Stimulated activated CD4-positive, alpha-beta T cell treated with anti-CD3 and anti-CD28 coated beads, TNF-alpha, amount 100 ng/mL, for 1 hour (primary cell): ENCODE results near the gene OR8G1.
"Not testable (repeated sequence)": the region's sequence is repeated elsewhere in the genome, so short reads cannot be mapped to it uniquely, and the experiment has no call there.

Source experiments
- DNase-seq, 3 donors: peaks; one replicate each; pipeline ENCODE4 v3.0.0-alpha.2; 2020; ENCODE audit warnings: low read depth in 3 of 3, low spot score in 1 of 3

Gene OR8G1

GRCh38 chr11:124240621-124241397, at the start of gene OR8G1:
OR8G1 (plus strand) TSS chr11:124241095; CDS start chr11:124249676, 8,581 bp downstream.
- no peak for DNase-seq

DNA sequence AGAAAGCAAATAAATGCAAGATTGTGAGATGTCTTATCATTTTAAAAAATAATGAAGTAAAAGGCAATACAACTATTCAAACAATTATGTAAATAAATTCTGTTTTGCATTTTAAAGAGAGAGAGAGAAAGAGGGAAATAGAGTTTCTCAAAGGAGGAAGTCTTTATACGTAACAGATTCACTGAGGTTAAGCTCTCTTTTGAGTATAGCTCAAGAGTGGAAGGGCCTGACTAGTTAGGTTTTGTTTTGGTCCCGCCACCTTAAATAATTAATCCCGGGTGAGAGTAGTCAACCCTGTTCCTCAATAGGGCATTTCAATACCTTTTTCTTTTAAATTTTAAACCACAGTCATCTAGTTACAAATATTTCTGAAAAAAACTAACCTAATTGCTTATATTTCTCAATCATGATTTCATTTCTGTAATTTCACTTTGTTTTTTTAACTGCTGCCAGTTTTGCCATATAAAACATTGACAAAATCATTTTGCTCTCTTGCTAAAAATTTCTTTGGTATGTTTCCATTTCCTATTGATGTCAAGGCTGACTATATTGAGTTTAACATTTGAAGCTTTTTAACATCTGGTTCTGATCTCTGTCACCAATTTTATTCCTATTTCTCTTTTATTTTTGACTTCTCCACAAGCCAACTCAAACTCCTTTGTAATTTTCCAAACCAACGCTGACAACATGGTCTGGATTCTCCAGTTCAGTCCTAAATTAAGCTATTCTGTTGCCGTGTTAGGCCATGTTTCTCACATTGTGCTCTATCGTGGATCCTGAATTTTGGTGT, 47.5 kb upstream of the OR8G1 start:
- no peak for DNase-seq

DNA sequence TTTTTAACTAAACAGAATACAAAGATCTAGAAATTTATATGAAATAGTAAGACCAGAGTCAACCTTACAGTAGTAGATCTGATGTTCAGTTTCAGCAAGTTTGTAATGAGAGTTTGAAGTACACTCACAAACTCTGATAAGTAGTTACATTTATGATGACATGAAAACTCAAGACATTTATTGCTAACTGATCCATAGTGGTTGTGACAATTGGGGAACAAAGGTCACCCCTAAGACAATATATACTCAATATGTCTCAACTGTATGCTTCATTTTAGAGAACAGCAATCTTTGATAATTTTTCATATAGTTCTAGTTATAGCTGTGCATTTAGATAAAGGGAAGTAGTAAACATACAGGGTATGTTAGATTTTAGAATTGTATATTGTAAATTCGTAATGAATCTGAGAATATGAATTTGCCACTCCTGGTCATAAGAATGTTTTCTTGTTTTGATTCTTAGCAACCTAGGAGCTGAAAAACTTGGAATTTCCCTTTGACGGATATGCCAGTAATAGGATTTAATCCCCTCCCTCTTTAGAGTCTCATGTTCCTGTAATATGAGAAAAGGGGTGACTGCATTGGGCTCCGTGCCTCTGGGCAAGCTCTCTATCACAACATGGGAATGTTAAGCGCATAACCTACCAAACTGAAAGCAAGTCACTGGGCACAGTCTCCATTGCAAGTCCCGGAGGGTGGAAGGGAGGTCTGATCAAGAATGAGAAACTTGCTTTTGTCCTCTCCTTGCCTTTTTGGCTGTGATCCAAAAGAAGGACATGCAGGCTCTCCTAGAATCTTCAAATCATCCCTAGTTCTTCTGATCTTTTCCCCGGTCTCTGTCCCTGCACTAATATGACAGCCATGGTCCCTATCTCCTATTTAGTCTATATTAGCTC, 46.4 kb upstream of the OR8G1 start:
- no peak for DNase-seq

DNA sequence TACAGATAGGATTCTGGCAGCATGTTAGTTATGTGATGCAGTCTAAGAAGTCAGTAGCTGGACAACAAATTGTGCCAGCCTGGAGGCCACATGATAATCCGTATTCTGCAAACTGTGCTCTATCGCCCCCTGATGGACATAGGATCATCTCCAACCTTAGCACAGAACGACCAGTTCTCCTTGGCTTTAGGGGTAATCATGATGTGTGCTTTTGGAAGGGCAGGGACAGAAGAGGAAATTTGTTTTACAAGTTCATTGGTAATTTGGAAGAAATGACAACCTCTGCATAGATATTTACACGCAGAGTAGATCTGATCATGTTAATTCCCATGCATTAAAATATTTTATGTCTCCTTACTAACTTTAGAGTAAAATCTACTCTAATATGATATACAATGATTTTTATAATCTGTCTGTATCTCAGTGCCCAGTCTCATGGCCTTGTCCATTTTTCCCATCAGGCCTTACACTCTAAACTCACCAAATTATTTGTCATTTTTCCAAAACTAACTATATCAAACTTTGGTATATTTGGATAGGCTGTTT, 45.6 kb upstream of the OR8G1 start:
- DNase-seq: peak in 1 of 3 donors; percentile 2

- no peak for DNase-seq
Measured at GRCh38 chr11:124197999-124198398, 42.9 kb upstream of the OR8G1 start.

GRCh38 chr11:124198897-124199296, 42.0 kb upstream of the OR8G1 start:
- no peak for DNase-seq

- DNase-seq: no peak
Measured at GRCh38 chr11:124199702-124200101, 41.2 kb upstream of the OR8G1 start.

DNA sequence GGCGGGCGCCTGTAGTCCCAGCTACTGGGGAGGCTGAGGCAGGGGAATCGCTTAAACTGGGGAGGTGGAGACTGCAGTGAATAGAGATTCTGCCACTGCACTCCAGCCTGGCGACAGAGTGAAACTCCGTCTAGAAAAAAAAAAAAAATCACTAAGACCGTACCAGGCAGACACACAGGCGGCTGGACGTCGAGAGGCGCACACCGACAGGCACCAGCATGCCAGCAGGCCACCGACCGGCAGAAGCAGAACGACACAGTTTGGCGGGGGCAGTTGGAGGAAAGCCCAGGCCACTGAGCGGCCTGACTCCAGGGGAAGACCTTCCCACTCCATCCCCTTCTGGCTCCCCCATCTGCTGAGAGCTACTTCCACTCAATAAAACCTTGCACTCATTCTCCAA, 40.2 kb upstream of the OR8G1 start:
- no peak for DNase-seq

- no peak for DNase-seq
Measured at GRCh38 chr11:124202951-124203350, 37.9 kb upstream of the OR8G1 start.

GRCh38 chr11:124204008-124204407, 36.9 kb upstream of the OR8G1 start:
- no peak for DNase-seq

GRCh38 chr11:124207102-124207792, 33.6 kb upstream of the OR8G1 start:
- no peak for DNase-seq

GRCh38 chr11:124209824-124210357, 31.0 kb upstream of the OR8G1 start:
- DNase-seq: no peak

GRCh38 chr11:124210421-124210820, 30.5 kb upstream of the OR8G1 start:
- no peak for DNase-seq

DNA sequence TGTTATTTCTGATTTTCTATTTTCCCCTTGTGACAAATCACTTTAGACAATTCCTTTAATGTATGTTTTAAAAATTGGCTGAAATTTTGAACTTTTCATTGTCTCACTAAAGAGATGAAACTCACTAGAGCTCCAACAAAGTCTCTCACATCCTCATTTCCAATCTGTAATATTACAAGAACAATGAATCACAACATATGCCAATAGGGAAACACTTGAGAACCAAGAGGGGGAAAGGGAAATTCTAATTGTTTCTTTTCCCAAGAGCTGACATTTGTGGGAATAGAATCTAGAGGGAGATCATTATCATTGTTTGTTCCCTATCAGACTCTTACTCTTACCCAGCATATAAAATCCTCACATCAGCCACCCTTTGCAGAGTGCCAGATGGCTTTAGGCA, 29.6 kb upstream of the OR8G1 start:
- DNase-seq: no peak

DNA sequence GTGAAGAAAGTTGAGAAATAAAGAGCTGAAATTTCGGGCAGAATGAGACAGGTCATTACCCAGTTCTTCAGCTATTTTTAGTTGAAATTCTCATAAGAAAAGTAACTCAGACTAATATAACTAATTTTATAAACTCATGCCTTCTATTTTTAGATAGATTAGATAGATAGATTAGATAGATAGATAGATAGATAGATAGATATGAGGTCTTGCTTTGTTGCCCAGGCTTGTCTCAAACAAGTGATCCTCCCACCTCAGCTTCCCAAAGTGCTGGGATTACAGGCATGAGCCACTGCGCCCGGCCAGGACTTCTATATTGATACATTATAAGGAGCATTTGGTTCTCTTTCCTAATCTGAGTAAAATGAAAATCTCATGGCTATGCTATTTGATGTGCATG, 26.9 kb upstream of the OR8G1 start:
- DNase-seq: no peak

GRCh38 chr11:124219126-124219525, 21.8 kb upstream of the OR8G1 start:
- no peak for DNase-seq

GRCh38 chr11:124222407-124222806, 18.5 kb upstream of the OR8G1 start:
- DNase-seq: no peak

DNA sequence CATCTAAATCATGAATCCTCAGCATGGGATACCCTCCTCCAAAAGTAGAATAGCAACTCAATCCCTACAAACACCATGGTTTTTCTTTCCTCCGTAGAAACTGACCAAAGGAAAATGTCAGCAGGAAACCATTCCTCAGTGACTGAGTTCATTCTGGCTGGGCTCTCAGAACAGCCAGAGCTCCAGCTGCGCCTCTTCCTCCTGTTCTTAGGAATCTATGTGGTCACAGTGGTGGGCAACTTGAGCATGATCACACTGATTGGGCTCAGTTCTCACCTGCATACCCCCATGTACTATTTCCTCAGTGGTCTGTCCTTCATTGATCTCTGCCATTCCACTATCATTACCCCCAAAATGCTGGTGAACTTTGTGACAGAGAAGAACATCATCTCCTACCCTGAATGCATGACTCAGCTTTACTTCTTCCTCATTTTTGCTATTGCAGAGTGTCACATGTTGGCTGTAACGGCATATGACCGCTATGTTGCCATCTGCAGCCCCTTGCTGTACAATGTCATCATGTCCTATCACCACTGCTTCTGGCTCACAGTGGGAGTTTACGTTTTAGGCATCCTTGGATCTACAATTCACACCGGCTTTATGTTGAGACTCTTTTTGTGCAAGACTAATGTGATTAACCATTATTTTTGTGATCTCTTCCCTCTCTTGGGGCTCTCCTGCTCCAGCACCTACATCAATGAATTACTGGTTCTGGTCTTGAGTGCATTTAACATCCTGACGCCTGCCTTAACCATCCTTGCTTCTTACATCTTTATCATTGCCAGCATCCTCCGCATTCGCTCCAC, 16.1 kb upstream of the OR8G1 start:
- DNase-seq: not testable (repeated sequence)

DNA sequence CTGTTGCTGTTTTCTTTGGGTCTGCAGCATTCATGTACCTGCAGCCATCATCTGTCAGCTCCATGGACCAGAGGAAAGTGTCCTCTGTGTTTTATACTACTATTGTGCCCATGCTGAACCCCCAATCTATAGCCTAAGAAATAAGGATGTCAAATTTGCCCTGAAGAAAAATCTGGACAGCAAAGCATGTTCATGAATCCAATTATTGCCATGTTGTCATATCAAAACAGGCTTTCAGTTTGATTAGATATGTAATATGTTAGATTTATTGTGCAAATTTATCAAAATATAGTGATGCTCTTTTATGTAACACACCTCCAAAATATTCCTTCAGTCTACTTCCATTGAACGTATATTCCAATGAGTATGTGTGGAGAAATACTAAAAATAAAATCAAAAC, 15.4 kb upstream of the OR8G1 start:
- no peak for DNase-seq
